HepG2 (cell line): ENCODE measurements around the gene ZFPM1. TPM values are rescaled to one million over a fixed set of nuclear protein-coding genes. Genes with fewer than 3 reads are reported as not detected.
A peak's percentile ranks its signal among the peaks of the same experiment; 100 is the strongest.

ENCODE experiments used
- ATF4 ChIP-seq, 2 experiments: fragments of 450-650 bp in 1 of 2; sonication (generic) in 1 of 2; formaldehyde crosslinking; IDR thresholded peaks; 2 replicates each; pipeline versions ENCODE4 v1.5.0 to v1.8.0; 2020 to 2022; ENCODE audit warnings: mild to moderate bottlenecking in 1 of 2, missing genetic modification reagents in 1 of 2
- GLI4 ChIP-seq: sonication (generic); formaldehyde crosslinking; IDR thresholded peaks from 2 replicates; pipeline ENCODE4 v1.5.1; 2020; ENCODE audit warnings: missing genetic modification reagents, mild to moderate bottlenecking, moderate library complexity, borderline replicate concordance
- HOXD1 ChIP-seq: sonication (generic); formaldehyde crosslinking; IDR thresholded peaks from 2 replicates; pipeline ENCODE4 v1.5.0; 2020; ENCODE audit warnings: missing genetic modification reagents
- JDP2 ChIP-seq: sonication (generic); formaldehyde crosslinking; IDR thresholded peaks from 2 replicates; pipeline ENCODE4 v1.8.1; 2022; ENCODE audit warnings: missing genetic modification reagents, borderline replicate concordance
- KDM4B ChIP-seq: sonication (generic); formaldehyde crosslinking; IDR thresholded peaks from 2 replicates; pipeline ENCODE4 v1.4.0; 2020; ENCODE audit warnings: missing genetic modification reagents
- LCORL ChIP-seq, 2 experiments: fragments of 450-650 bp in 1 of 2; sonication (generic) in 1 of 2; formaldehyde crosslinking in 1 of 2; IDR thresholded peaks; 2 replicates each; pipeline versions ENCODE4 v1.5.0 to v1.6.1; 2017 to 2020; ENCODE audit warnings: antibody characterized with exemption in 1 of 2, missing genetic modification reagents in 1 of 2
- MTF1 ChIP-seq: sonication (generic); formaldehyde crosslinking; IDR thresholded peaks from 2 replicates; pipeline ENCODE4 v1.5.0; 2020; ENCODE audit warnings: missing genetic modification reagents
- NR2F6 ChIP-seq, 2 experiments: IDR thresholded peaks; 2 replicates each; pipeline ENCODE4 v1.6.1; 2016; ENCODE audit warnings: antibody characterized with exemption in 1 of 2, mild to moderate bottlenecking in 1 of 2
- RXRA ChIP-seq: sonication (generic); formaldehyde crosslinking; IDR thresholded peaks from 2 replicates; pipeline ENCODE4 v1.5.1; 2020; ENCODE audit warnings: missing genetic modification reagents
- SIN3A ChIP-seq: IDR thresholded peaks from 2 replicates; pipeline ENCODE4 v1.6.1; 2011; ENCODE audit warnings: low read depth, mild to moderate bottlenecking, control low read depth, low read length, borderline replicate concordance
- SIX4 ChIP-seq: sonication (generic); formaldehyde crosslinking; IDR thresholded peaks from 2 replicates; pipeline ENCODE4 v1.4.0; 2020; ENCODE audit warnings: missing genetic modification reagents
- ZBTB1 ChIP-seq: sonication (generic); formaldehyde crosslinking; IDR thresholded peaks from 2 replicates; pipeline ENCODE4 v1.4.0; 2020; ENCODE audit warnings: missing genetic modification reagents, borderline replicate concordance
- ZBTB21 ChIP-seq: sonication (generic); formaldehyde crosslinking; IDR thresholded peaks from 2 replicates; pipeline ENCODE4 v1.4.0; 2020; ENCODE audit warnings: missing genetic modification reagents
- ZNF280D ChIP-seq: sonication (generic); formaldehyde crosslinking; IDR thresholded peaks from 2 replicates; pipeline ENCODE4 v1.5.1; 2020; ENCODE audit warnings: mild to moderate bottlenecking, missing genetic modification reagents
- ZXDC ChIP-seq: sonication (generic); formaldehyde crosslinking; IDR thresholded peaks from 2 replicates; pipeline ENCODE4 v1.5.0; 2020; ENCODE audit warnings: mild to moderate bottlenecking, missing genetic modification reagents
- polyA plus RNA-seq, 8 experiments: library from polyadenylated mRNA; depleted of rRNA in 3 of 8; stranded (reverse) in 7 of 8; unstranded in 1 of 8; fragments of >200 nt; fragmentation: Illumina TruSeq in 4 of 8; extraction: Trizol in 4 of 8; gene quantifications; 2 replicates each; pipeline versions ENCODE4 v1.2.1 to v1.2.3, GENCODE V29; 2011 to 2016; ENCODE audit warnings: low read depth in 4 of 8, missing spikeins in 1 of 8, mixed read lengths in 1 of 8; ENCODE audit not compliant: insufficient read depth in 1 of 8
- total RNA-seq, 5 experiments: library from RNA; depleted of rRNA; stranded (reverse); fragments of >200 nt; fragmentation: Illumina TruSeq; extraction: Trizol; gene quantifications; 2 replicates each; pipeline ENCODE4 v1.2.3, GENCODE V29; 2016; ENCODE audit warnings: low read depth in 1 of 5
- TF ChIP-seq, protein P1 (sequence below), 2 experiments: sonication (generic) in 1 of 2; formaldehyde crosslinking in 1 of 2; IDR thresholded peaks; 2 replicates each; pipeline versions ENCODE4 v1.5.1 to v1.6.1; 2011 to 2020; ENCODE audit warnings: borderline replicate concordance in 1 of 2, low read depth in 1 of 2, low read length in 1 of 2, mild to moderate bottlenecking in 1 of 2, missing genetic modification reagents in 1 of 2, moderate library complexity in 1 of 2
- TF ChIP-seq, protein P2 (sequence below): IDR thresholded peaks from 2 replicates; pipeline ENCODE4 v1.6.1; 2016; ENCODE audit warnings: low read depth, borderline replicate concordance

Gene ZFPM1
- total and polyA plus RNA-seq, 2 of the 13 experiments (the other 11 are each of a cell fraction or from before 2014, with no cell fraction given): 1.3 to 3.8 TPM

GRCh38 chr16:88560714-88561484, 107.8 kb downstream of the ZFPM1 start (continued):
- TF ChIP-seq ZBTB1 (peak; percentile 99), KDM4B (CRISPR knock-in tag) (peak; percentile 100), ZBTB21 (CRISPR knock-in tag) (peak; percentile 94), NR2F6 (IDR thresholded peaks at IDR 0.05) (no peak), NR2F6 (CRISPR knock-in tag; IDR thresholded peaks at IDR 0.05) (peak; percentile 85), SIX4 (peak; percentile 97), ZNF280D (CRISPR knock-in tag) (peak; percentile 99), ATF4 (CRISPR knock-in tag; IDR thresholded peaks at IDR 0.05) (peak in 1 of 2 experiments; percentile 79; a peak in 2 of 4 replicates), GLI4 (CRISPR knock-in tag) (peak; percentile 100), JDP2 (CRISPR knock-in tag) (peak; percentile 98), SIN3A (peak; percentile 99), RXRA (CRISPR knock-in tag) (peak; percentile 76; the same call in 1 of the 2 replicates), MTF1 (CRISPR knock-in tag) (peak; percentile 98), HOXD1 (CRISPR knock-in tag) (peak; percentile 99), LCORL (IDR thresholded peaks at IDR 0.05) (no peak), LCORL (CRISPR knock-in tag; IDR thresholded peaks at IDR 0.05) (peak; percentile 70), ZXDC (CRISPR knock-in tag) (peak; percentile 97)
- TF ChIP-seq, protein P1, sequence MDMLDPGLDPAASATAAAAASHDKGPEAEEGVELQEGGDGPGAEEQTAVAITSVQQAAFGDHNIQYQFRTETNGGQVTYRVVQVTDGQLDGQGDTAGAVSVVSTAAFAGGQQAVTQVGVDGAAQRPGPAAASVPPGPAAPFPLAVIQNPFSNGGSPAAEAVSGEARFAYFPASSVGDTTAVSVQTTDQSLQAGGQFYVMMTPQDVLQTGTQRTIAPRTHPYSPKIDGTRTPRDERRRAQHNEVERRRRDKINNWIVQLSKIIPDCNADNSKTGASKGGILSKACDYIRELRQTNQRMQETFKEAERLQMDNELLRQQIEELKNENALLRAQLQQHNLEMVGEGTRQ (IDR thresholded peaks at IDR 0.05; ENCODE audit: low read depth, low read length): no peak
- TF ChIP-seq, protein P1 (CRISPR knock-in tag; IDR thresholded peaks at IDR 0.05; ENCODE audit: borderline replicate concordance): no peak
- TF ChIP-seq, protein P2, sequence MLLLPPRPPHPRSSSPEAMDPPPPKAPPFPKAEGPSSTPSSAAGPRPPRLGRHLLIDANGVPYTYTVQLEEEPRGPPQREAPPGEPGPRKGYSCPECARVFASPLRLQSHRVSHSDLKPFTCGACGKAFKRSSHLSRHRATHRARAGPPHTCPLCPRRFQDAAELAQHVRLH (CRISPR knock-in tag): peak; percentile 100
